Hippocampal formation (tissue), 2 donors: ENCODE results near the gene NCK2.
"Not testable (repeated sequence)": the region's sequence is repeated elsewhere in the genome, so short reads cannot be mapped to it uniquely, and the experiment has no call there.

ENCODE experiments used
- DNase-seq, 2 donors: peaks; one replicate each; lab custom pipeline; 2025; lab: John Stamatoyannopoulos, UW

NCK2 gene

DNA sequence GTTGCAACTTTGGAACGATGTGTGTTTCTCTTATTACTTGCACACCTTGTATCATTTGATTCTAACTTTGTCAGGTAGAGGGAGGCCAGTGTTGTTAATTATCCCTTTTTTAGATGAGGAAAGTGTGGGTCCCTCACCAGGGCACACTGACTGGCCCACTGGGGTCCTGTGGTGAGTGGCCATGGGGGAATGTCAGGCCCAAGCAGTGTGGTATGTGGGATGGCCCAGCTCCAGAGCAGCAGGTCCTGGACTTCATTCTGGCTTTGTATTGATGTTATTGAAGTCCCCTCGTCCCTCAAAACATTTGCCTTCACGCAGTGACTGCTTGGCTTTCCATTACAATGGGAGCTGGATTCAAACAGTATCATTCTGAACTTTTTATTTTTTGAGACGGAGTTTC, 11.7 kb downstream of the NCK2 start:
- no peak for DNase-seq

GRCh38 chr2:105756865-105757264, 12.2 kb downstream of the NCK2 start:
- not testable (repeated sequence) for DNase-seq

- DNase-seq: no peak
Observed at GRCh38 chr2:105757433-105757832, 12.7 kb downstream of the NCK2 start.

GRCh38 chr2:105760191-105760590, 15.5 kb downstream of the NCK2 start:
- DNase-seq: no peak

DNA sequence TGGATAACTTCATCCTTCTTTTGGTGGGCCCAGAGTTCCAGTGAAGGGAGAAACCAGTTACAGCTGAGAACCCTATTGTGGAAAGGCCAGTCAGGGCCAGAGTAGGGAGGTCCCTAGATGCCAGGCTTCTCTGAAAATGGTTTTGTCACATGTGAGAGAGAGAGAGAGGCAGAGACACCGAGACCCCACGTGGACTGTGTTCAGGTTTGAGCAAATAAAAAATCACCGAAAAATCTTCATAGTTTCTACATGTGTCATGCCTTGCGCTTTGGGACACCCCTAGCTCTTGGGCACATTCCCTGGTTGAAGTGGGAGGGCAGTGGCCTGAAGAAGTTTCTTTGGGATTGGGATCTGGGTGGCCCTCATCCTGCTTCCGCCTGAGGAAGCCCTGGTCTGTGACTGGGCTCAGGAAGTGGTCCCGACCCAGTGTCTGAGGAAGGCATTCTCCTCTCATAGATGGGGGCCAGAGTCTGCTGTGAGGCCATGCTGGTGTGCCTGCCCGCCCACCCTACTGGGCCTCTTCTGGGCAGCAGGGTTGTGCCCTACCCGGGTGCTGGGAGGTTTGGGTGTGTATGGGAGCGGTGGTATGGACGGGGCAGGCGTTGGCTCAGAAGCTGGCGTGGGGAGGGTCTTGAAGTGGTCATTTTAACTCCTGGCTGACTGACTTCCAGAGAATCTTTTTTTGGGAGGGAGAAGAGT, 16.1 kb downstream of the NCK2 start:
- no peak for DNase-seq

GRCh38 chr2:105761931-105762515, 17.3 kb downstream of the NCK2 start:
- no peak for DNase-seq

GRCh38 chr2:105763076-105763475, 18.4 kb downstream of the NCK2 start:
- DNase-seq: no peak

DNA sequence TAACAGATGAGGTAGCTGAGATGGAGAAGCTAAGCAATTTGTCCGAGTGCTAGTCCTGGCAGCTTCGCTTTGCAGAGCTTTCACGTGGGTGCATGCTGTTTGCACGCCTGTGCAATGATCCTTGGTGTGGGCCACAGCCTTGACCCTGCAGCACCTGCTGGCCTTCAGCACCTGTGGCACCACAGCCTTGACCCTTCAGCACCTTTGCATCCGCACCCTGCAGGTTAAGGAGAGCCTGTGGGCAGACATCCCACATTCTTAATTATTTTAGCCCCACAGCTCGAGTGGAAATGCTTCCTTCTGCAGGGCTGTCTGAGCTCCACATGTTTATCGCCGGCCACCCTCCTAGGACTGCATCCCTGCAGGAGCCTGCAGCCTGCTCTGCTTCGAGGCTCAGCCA, 19.3 kb downstream of the NCK2 start:
- DNase-seq: no peak

DNA sequence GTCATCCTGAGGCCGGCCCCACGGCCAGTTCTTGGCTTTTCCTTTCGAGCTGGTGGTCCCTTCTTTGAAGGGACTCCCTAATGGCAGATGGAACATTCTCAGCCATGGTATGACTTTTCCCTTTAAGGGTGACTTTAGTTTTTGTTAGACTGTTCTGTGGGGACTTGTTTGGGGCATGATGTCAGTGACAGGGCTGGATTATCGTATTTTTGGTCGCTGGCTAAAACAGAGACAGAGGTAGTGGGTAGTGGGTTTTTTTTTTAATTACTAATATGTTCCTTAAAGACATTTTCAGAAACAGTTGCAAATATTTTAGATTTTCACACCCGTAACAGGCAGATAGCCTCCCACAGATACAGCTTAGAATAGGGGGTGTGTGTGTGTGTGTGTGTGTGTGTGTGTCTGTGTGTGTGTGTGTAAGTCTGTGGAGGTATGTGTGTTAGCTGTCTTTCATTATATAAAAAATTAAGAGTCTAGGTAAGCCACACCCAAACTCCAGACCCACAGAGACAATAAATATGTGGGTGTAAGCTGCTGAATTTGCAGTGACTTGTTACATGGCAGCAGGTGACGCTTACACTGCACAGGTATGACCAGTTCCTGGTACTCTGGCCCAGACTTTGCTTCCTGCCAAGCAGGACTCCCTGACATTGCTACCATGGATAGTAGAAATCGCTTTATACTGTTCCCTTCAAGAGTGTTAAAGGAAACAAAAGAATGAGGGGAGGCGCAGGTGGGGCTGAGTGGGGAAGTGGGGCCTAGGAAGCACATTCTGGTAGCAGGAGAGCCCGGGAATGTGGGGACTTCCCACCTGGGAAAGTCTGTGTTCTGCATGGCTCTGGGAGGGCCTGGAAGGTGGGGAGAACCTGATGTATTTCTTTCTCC, 20.9 kb downstream of the NCK2 start:
- DNase-seq: no peak

GRCh38 chr2:105766300-105766866, 21.7 kb downstream of the NCK2 start:
- no peak for DNase-seq

DNA sequence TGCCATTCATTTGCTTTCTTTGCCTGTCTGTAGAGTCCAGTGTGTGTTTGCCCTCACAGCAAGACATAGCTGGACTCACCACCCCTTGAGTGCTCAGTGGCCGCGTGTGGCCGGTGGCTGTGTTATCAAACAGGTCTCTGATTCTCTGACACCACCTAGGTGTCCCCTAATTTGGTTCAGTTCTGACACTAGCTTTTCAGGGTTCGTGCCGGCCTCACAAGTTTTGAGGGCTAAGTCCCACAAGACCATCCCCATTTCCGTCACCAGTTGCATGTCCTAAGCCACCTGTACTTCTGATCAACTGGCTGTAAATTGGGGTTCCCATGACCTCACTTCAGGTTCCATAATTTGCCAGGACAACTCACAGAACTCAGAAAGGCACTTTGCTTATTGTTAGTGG, 23.5 kb downstream of the NCK2 start:
- no peak for DNase-seq

- no peak for DNase-seq
Observed at GRCh38 chr2:105768961-105769452, 24.3 kb downstream of the NCK2 start.

GRCh38 chr2:105769504-105769903, 24.8 kb downstream of the NCK2 start:
- DNase-seq: no peak

DNA sequence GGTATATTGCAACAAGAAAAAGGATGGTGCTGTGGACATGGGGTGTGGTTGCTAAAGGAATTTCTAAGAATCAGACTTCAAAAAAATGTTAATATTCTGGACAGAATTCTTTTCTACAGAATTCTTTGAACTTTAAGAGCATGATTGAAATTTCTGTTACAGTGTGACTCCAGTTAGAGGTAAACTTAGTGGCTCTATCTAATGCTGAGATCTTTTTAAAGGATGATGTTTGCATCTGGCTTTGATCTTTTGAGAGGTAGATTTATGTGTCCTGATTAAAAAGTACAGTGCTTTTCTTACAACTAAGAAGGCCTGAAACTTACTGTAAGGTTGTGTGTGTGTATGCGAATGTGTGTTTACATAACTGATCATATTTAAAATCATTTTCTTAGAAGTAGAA, 25.4 kb downstream of the NCK2 start:
- DNase-seq: no peak

DNA sequence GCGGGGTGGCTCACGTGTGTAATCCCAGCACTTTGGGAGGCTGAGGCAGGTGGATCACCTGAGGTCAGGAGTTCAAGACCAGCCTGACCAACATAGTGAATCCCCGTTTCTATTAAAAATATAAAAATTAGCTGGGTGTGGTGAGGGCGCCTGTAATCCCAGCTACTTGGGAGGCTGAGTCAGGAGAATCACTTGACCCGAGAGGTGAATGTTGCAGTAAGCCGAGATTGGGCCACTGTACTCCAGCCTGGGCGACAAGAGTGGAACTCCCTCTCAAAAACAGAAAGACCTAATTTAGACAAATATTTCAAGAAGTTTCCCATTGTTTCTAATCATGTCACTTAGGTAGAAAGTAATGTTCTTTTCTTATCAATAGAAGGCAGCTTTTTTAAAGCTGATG, 26.6 kb downstream of the NCK2 start:
- not testable (repeated sequence) for DNase-seq

- no peak for DNase-seq
Observed at GRCh38 chr2:105771836-105772235, 27.1 kb downstream of the NCK2 start.

DNA sequence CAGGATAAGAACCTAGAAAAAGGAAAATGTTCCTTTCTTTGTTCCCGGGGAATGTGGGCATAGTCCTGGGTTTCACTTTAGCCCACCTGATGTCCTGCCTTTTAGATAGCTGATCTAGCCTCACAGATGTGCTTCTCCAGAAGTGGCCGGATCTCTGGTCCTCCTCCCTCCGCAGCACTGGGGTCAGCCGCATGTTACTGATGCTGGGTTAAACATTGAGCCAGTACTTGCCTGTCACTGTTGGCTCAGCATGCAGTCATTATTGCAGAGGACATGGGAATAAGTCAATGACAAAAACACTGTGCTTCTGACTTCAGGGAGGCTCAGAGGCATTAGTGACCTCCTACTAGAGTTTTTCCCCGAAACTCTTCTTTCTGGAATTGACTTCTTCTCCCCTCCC, 27.6 kb downstream of the NCK2 start:
- no peak for DNase-seq

GRCh38 chr2:105773568-105773967, 28.9 kb downstream of the NCK2 start:
- DNase-seq: no peak

GRCh38 chr2:105774781-105775337, 30.1 kb downstream of the NCK2 start:
- DNase-seq: no peak

DNA sequence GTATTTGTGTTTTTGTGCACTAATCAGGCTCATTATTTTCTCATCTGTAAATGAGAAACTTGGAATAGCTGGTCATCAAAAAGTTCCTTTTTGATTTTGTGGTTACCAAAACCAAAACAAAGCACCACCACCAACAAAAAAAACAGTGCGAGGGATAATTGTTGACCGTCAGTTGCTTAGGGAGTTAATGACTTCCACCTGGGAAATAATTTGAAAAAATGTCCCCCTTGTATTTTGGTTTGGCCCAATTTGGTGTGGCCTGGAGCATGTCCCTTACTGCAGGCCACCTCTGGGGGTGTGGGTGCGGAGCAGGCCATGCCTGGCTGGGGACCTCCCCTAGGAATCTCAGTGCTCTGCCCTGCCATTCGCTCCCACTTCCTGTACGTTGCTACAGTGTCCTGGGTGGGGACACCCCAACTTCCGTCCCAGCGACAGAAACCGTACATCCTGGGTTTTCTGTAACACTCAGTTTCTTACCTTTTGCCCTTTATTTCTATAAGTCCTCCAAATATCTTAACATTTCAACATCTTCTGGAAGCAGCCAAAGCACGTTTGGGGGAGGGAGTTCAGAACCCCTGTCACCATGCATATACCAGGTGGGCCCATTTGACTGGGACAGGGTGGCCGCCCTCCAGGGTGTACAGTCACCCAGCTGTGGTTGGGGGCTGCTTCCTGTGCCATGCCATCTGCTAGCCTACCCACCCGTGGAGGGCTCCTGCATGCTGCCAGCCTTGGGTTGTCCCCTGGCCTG, 31.3 kb downstream of the NCK2 start:
- DNase-seq: no peak

- no peak for DNase-seq
Observed at GRCh38 chr2:105776560-105776928, 31.8 kb downstream of the NCK2 start.
